GM12878 (cell line): ENCODE results near the gene RIT2. TPM values are rescaled to one million over a fixed set of nuclear protein-coding genes. Genes with fewer than 3 reads are reported as not detected.

ENCODE experiments used
- ATAC-seq: fragments of 200-7000 bp; cut with Tn5 transposase; 3 replicates; pipeline ENCODE4 v1.9.1; 2020; ENCODE audit warnings: mild to moderate bottlenecking, moderate library complexity
- BruUV-seq: library from RNA; stranded (reverse); fragments of 400-500 nt; replicated peaks from 2 replicates; lab custom pipeline; 2021; lab: Mats Ljungman, UMichigan
- CTCF ChIA-PET: fragments of 300-600 bp; sonication (Branson Sonifier 250); formaldehyde crosslinking; extraction: SDS; loops from one replicate; lab custom pipeline; 2021; ENCODE audit warnings: inconsistent platforms; lab: Yijun Ruan, JAX
- POLR2A ChIA-PET: fragments of 350-600 bp; formaldehyde crosslinking; extraction: SDS; loops from one replicate; lab custom pipeline; 2021; ENCODE audit warnings: inconsistent platforms; lab: Charles Lee
- RAD21 ChIA-PET: fragments of 300-600 bp; sonication (Branson Sonifier 250); formaldehyde crosslinking; loops from one replicate; lab custom pipeline; 2023; ENCODE audit warnings: antibody characterized with exemption; ENCODE audit not compliant: unreplicated experiment; lab: Charles Lee
- SMC1A ChIA-PET: fragments of 300-600 bp; sonication (Branson Sonifier 250); formaldehyde crosslinking; loops from one replicate; lab custom pipeline; 2023; ENCODE audit not compliant: unreplicated experiment, uncharacterized antibody; lab: Charles Lee
- DNase-seq: peaks from one replicate; pipeline ENCODE4 v3.0.0-alpha.2; 2011; ENCODE audit warnings: low read depth, low spot score
- FAIRE-seq: peaks from 3 replicates; lab custom pipeline; 2011; peaks lifted over from hg19 to GRCh38; lab: Jason Lieb, UNC
- H2AFZ ChIP-seq: 2 replicates; pipeline ENCODE4 v1.6.0; 2011; ENCODE audit warnings: low read depth, low read length, control low read depth; ENCODE audit not compliant: control insufficient read depth
- H3K27ac ChIP-seq: 2 replicates; pipeline ENCODE4 v1.5.1; 2011; ENCODE audit warnings: control low read depth; ENCODE audit not compliant: control insufficient read depth, insufficient read depth
- H3K27me3 ChIP-seq, 2 experiments: replicated peaks in 1 of 2; 2 replicates each; pipeline versions ENCODE4 v1.6.0 to v1.6.1; 2011; ENCODE audit warnings: low read length in 1 of 2; ENCODE audit not compliant: control insufficient read depth in 2 of 2, insufficient read depth in 2 of 2
- H3K36me3 ChIP-seq, 2 experiments: 2 replicates each; pipeline ENCODE4 v1.5.1; 2011; ENCODE audit warnings: low read length in 1 of 2; ENCODE audit not compliant: control insufficient read depth in 2 of 2, insufficient read depth in 2 of 2
- H3K4me1 ChIP-seq: 2 replicates; pipeline ENCODE4 v1.6.1; 2011; ENCODE audit warnings: mild to moderate bottlenecking, low read length, moderate library complexity, mixed read lengths; ENCODE audit not compliant: control insufficient read depth, insufficient read depth
- H3K4me2 ChIP-seq: 2 replicates; pipeline ENCODE4 v1.6.0; 2011; ENCODE audit warnings: control low read depth; ENCODE audit not compliant: control insufficient read depth, insufficient read depth
- H3K4me3 ChIP-seq: fragments of 200-600 bp; sonication (generic); 2 replicates; pipeline ENCODE4 v1.5.1; 2016
- H3K79me2 ChIP-seq: 2 replicates; pipeline ENCODE4 v1.6.0; 2011; ENCODE audit warnings: low read length; ENCODE audit not compliant: control insufficient read depth, insufficient read depth
- H3K9ac ChIP-seq: 2 replicates; pipeline ENCODE4 v1.8.0; 2011; ENCODE audit warnings: low read length, control low read depth, mixed read lengths; ENCODE audit not compliant: control insufficient read depth, insufficient read depth
- H3K9me3 ChIP-seq: replicated peaks from 3 replicates; pipeline ENCODE4 v1.5.1; 2011; ENCODE audit warnings: mild to moderate bottlenecking, low read length; ENCODE audit not compliant: control insufficient read depth, insufficient read depth
- H4K20me1 ChIP-seq: 2 replicates; pipeline ENCODE4 v1.6.0; 2011; ENCODE audit not compliant: control insufficient read depth, insufficient read depth
- BCLAF1 ChIP-seq: fragments of 450-650 bp; IDR thresholded peaks from 2 replicates; pipeline ENCODE4 v1.6.1; 2017; ENCODE audit warnings: antibody characterized with exemption, mild to moderate bottlenecking, moderate library complexity
- IRF5 ChIP-seq: fragments of 450-650 bp; IDR thresholded peaks from 2 replicates; pipeline ENCODE4 v1.6.1; 2017; ENCODE audit warnings: borderline replicate concordance
- JUNB ChIP-seq: IDR thresholded peaks from 2 replicates; pipeline ENCODE4 v1.6.1; 2016; ENCODE audit warnings: antibody characterized with exemption, mild to moderate bottlenecking
- MLLT1 ChIP-seq: fragments of 450-650 bp; IDR thresholded peaks from 2 replicates; pipeline ENCODE4 v1.6.1; 2016; ENCODE audit warnings: mild to moderate bottlenecking
- MYC ChIP-seq: IDR thresholded peaks from 2 replicates; pipeline ENCODE4 v1.6.1; 2011; ENCODE audit warnings: mild to moderate bottlenecking, low read length, moderate library complexity, inconsistent platforms; ENCODE audit not compliant: insufficient read depth, insufficient replicate concordance, insufficient read length, severe bottlenecking
- SIX5 ChIP-seq: IDR thresholded peaks from 2 replicates; pipeline ENCODE4 v1.6.1; 2011; ENCODE audit warnings: mild to moderate bottlenecking, low read depth, low read length, moderate library complexity; ENCODE audit not compliant: severe bottlenecking
- WRNIP1 ChIP-seq: IDR thresholded peaks from 2 replicates; pipeline ENCODE4 v1.6.1; 2011; ENCODE audit warnings: low read depth, low read length, improper control_type of control experiment, borderline replicate concordance
- ZBTB11 ChIP-seq: fragments of 450-650 bp; formaldehyde crosslinking; IDR thresholded peaks from 2 replicates; pipeline ENCODE4 v1.5.0; 2022; ENCODE audit warnings: mild to moderate bottlenecking, missing genetic modification characterization
- ZNF207 ChIP-seq: fragments of 450-650 bp; IDR thresholded peaks from 2 replicates; pipeline ENCODE4 v1.6.1; 2014; ENCODE audit warnings: antibody characterized with exemption, mild to moderate bottlenecking, borderline replicate concordance
- ZNF274 ChIP-seq: IDR thresholded peaks from one replicate; pipeline ENCODE4 v1.8.0; 2011; ENCODE audit not compliant: insufficient read length, insufficient read depth
- ZNF384 ChIP-seq: IDR thresholded peaks from 2 replicates; pipeline ENCODE4 v1.6.1; 2012; ENCODE audit warnings: low read depth, mild to moderate bottlenecking, low read length, improper control_type of control experiment, borderline replicate concordance
- ZZZ3 ChIP-seq: IDR thresholded peaks from 2 replicates; pipeline ENCODE4 v1.6.1; 2011; ENCODE audit warnings: low read depth; ENCODE audit not compliant: control insufficient read depth, insufficient read length
- WGBS: methylation state at CpG from one replicate; pipeline ENCODE4 v1.1.6; 2016; ENCODE audit warnings: low lambda C conversion rate; ENCODE audit not compliant: insufficient replicate concordance, insufficient coverage; ENCODE audit errors: missing lambda C conversion rate; 5-methylcytosine and 5-hydroxymethylcytosine counted together
- in situ Hi-C: fragments of 300-500 bp; cut with MboI; formaldehyde crosslinking; loops from 9 replicates; pipeline ENCODE4 v1.14.3; 2018; ENCODE audit warnings: mixed read lengths
- intact Hi-C: fragments of 100-400 bp; cut with micrococcal nuclease; formaldehyde crosslinking; loops from one replicate; pipeline ENCODE4 v1.14.2; 2022; ENCODE audit not compliant: unreplicated experiment
- polyA plus RNA-seq, 11 experiments: library from polyadenylated mRNA; depleted of rRNA in 4 of 11; unstranded in 6 of 11; stranded (reverse) in 5 of 11; fragments of >200 nt; fragmentation: Nextera tagmentation in 4 of 11; fragmentation: Illumina TruSeq in 1 of 11; extraction: Ambion mirVana in 4 of 11; extraction: Trizol in 1 of 11; gene quantifications; 1 replicate in 1 of 11; 2 replicates in 10 of 11; pipeline versions ENCODE4 v1.2.1 to v1.2.3, GENCODE V29; 2011 to 2016; ENCODE audit warnings: inconsistent platforms in 2 of 11, missing spikeins in 2 of 11, low read depth in 1 of 11
- total RNA-seq, 4 experiments: library from RNA; depleted of rRNA in 3 of 4; stranded (reverse); fragments of >200 nt in 3 of 4; fragmentation: Illumina TruSeq in 1 of 4; extraction: Trizol in 1 of 4; gene quantifications; 2 replicates each; pipeline versions ENCODE4 v1.2.1 to v1.2.3, GENCODE V29; 2013 to 2021

Gene RIT2
- total and polyA plus RNA-seq, 10 of the 15 experiments (the other 5 are each of a cell fraction or from before 2014, with no cell fraction given) = not detected

GRCh38 chr18:42901161-42901560, 214.3 kb downstream of the RIT2 start (continued):
- TF ChIP-seq MLLT1 (no peak), ZZZ3 (no peak)

- POLR2A ChIA-PET = no interaction called here
- CTCF ChIA-PET = no interaction called here
- TF ChIP-seq ZNF274 (no peak), IRF5 (no peak), MYC (no peak), ZNF207 (no peak), ZBTB11 (CRISPR knock-in tag) (no peak), BCLAF1 (no peak), SIX5 (no peak), JUNB (no peak), WRNIP1 (no peak), ZNF384 (no peak)
Observed at GRCh38 chr18:42893977-42894376, 221.5 kb downstream of the RIT2 start.

More at GRCh38 chr18:42893977-42894376, 221.5 kb downstream of the RIT2 start:
- no peaks in the 10 kb centered on the region for H3K4me1 ChIP-seq
- no peak overlapping the region for H3K4me3 ChIP-seq
- no peak overlapping the region for H3K4me2 ChIP-seq
- H3K9ac ChIP-seq = no peak overlapping the region
- ChIA-PET SMC1A (no interaction called here), RAD21 (no interaction called here)
- H3K27ac ChIP-seq = no peak overlapping the region
- ATAC-seq (no peak), FAIRE-seq (no peak), DNase-seq (no peak)
- H4K20me1 ChIP-seq = no peaks in the 10 kb centered on the region
- H3K36me3 ChIP-seq = no peaks in the 10 kb centered on the region
- in situ Hi-C loops (no loop called here), intact Hi-C loops (no loop called here)
- no peaks in the 10 kb centered on the region for H3K79me2 ChIP-seq
- WGBS = 8% methylated on average over 2 of the region's 2 CpGs
- no peaks in the 10 kb centered on the region for H3K9me3 ChIP-seq
- no peaks in the 10 kb centered on the region for H3K27me3 ChIP-seq
- no TSS peak for BruUV-seq
- no peak overlapping the region for H2AFZ ChIP-seq
